Stomach smooth muscle (tissue), 2 donors: ENCODE results near the gene TMEM167B.

Experiments
- H3K27ac ChIP-seq: one replicate; pipeline ENCODE4 v1.7.0; 2013; ENCODE audit warnings: mild to moderate bottlenecking, low read length, inconsistent platforms
- H3K27me3 ChIP-seq, 2 donors: one replicate each; pipeline ENCODE4 v1.7.0; 2013; ENCODE audit warnings: low read length in 2 of 2; ENCODE audit not compliant: insufficient read depth in 2 of 2, control insufficient read depth in 1 of 2
- H3K36me3 ChIP-seq, 2 donors: one replicate each; pipeline ENCODE4 v1.7.0; 2013; ENCODE audit warnings: low read length in 2 of 2; ENCODE audit not compliant: control insufficient read depth in 2 of 2, insufficient read depth in 2 of 2
- H3K4me1 ChIP-seq: one replicate; pipeline ENCODE4 v1.7.0; 2013; ENCODE audit warnings: low read length; ENCODE audit not compliant: control insufficient read depth, insufficient read depth
- H3K4me3 ChIP-seq, 2 donors: one replicate each; pipeline ENCODE4 v1.7.0; 2013; ENCODE audit warnings: low read length in 2 of 2
- H3K9ac ChIP-seq, 2 donors: one replicate each; pipeline ENCODE4 v1.7.0; 2013; ENCODE audit warnings: low read length in 2 of 2, mild to moderate bottlenecking in 1 of 2
- H3K9me3 ChIP-seq, 2 donors: one replicate each; pipeline ENCODE4 v1.7.0; 2013; ENCODE audit warnings: low read length in 2 of 2; ENCODE audit not compliant: control insufficient read depth in 2 of 2
- donor health status: healthy.
- donor health status: Pancreatic carcinoma.

The TMEM167B gene

GRCh38 chr1:109059026-109059425 is 31.5 kb upstream of the TMEM167B start:
- Histone ChIP-seq H3K4me3 (no peak overlapping the region), H3K9me3 (no peaks in the 10 kb centered on the region), H3K9ac (no peak overlapping the region), H3K27ac (no peak overlapping the region), H3K36me3 (peaks cover 0 to 4% of the 10 kb centered on the region in 2 donors), H3K4me1 (no peaks in the 10 kb centered on the region), H3K27me3 (no peaks in the 10 kb centered on the region)

DNA sequence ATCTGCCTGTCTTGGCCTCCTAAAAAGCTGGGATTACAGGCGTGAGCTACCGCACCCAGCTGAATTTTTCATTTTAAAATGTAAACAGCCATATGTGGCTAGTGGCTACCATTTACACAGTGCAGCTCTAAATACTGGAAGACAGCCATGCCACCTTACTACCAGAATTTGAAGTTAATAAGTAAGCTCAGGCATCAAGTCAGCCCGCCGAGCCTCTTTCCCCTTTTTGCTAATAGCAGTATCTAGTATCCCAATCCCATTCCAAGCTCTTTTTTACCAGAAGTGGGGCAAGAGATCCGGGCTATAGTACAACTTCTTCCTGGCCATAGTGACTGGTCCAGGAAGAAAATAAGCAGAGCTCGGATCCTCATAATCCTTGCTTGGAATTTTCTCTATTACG is 29.9 kb upstream of the TMEM167B start:
- H3K9ac ChIP-seq = no peak overlapping the region
- H3K27me3 ChIP-seq = no peaks in the 10 kb centered on the region
- H3K9me3 ChIP-seq = no peaks in the 10 kb centered on the region
- no peak overlapping the region for H3K27ac ChIP-seq
- H3K4me3 ChIP-seq = no peak overlapping the region
- H3K4me1 ChIP-seq = no peaks in the 10 kb centered on the region
- peaks cover 4 to 10% of the 10 kb centered on the region in 2 donors for H3K36me3 ChIP-seq

- H3K4me3 ChIP-seq = no peak overlapping the region
- H3K9ac ChIP-seq = no peak overlapping the region
- H3K27me3 ChIP-seq = no peaks in the 10 kb centered on the region
- no peaks in the 10 kb centered on the region for H3K9me3 ChIP-seq
- H3K36me3 ChIP-seq = peaks cover 4 to 10% of the 10 kb centered on the region in 2 donors
- no peak overlapping the region for H3K27ac ChIP-seq
- no peaks in the 10 kb centered on the region for H3K4me1 ChIP-seq
These were observed 29.4 kb upstream of the TMEM167B start for GRCh38 chr1:109061183-109061582.

DNA sequence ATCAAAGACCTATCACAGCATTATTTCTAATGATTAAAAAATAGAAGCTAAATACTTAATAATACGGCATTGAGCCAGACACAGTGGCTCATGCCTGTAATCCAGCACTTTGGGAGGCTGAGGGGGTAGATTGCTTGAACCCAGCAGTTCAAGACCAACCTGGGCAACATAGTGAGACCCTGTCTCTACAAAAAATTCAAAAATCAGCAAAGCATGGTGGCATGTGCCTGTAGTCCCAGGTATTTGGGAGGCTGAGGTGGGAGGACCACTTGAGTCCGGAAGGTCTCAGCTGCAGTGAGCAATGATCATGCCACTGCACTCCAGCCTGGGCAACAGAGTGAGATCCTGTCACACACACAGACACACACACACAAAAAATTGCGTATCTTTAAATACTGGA is 25.4 kb upstream of the TMEM167B start:
- Histone ChIP-seq H3K4me1 (no peaks in the 10 kb centered on the region), H3K36me3 (peaks cover 9 to 19% of the 10 kb centered on the region in 2 donors), H3K27me3 (no peaks in the 10 kb centered on the region), H3K9ac (no peak overlapping the region), H3K27ac (no peak overlapping the region), H3K4me3 (no peak overlapping the region), H3K9me3 (no peaks in the 10 kb centered on the region)

- H3K27me3 ChIP-seq = no peaks in the 10 kb centered on the region
- no peak overlapping the region for H3K27ac ChIP-seq
- H3K4me3 ChIP-seq = no peak overlapping the region
- H3K9me3 ChIP-seq = no peaks in the 10 kb centered on the region
- no peak overlapping the region for H3K9ac ChIP-seq
- H3K36me3 ChIP-seq = peaks cover 9 to 19% of the 10 kb centered on the region in 2 donors
- H3K4me1 ChIP-seq = no peaks in the 10 kb centered on the region
These were observed 22.7 kb upstream of the TMEM167B start for GRCh38 chr1:109067883-109068282.

DNA sequence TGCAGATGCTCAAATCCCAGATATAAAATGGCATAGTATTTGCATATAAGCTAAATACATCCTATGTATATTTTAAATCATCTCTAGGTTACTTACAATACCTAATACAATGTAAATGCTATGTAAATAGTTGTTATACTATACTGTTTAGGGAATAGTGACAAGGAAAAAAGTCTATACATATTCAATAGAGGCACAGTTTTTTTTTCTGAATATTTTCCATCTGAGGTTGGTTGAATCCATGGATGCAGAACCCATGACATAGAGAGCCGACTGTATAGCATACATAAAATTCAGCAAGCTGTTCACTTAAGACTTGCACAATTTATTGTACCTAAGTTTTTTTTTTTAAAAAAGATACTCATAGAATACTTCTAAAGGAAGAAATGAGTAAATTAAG is 21.3 kb upstream of the TMEM167B start:
- Histone ChIP-seq H3K9ac (no peak overlapping the region), H3K4me3 (no peak overlapping the region), H3K36me3 (peaks cover 9 to 12% of the 10 kb centered on the region in 2 donors), H3K4me1 (no peaks in the 10 kb centered on the region), H3K27me3 (no peaks in the 10 kb centered on the region), H3K9me3 (no peaks in the 10 kb centered on the region), H3K27ac (no peak overlapping the region)

DNA sequence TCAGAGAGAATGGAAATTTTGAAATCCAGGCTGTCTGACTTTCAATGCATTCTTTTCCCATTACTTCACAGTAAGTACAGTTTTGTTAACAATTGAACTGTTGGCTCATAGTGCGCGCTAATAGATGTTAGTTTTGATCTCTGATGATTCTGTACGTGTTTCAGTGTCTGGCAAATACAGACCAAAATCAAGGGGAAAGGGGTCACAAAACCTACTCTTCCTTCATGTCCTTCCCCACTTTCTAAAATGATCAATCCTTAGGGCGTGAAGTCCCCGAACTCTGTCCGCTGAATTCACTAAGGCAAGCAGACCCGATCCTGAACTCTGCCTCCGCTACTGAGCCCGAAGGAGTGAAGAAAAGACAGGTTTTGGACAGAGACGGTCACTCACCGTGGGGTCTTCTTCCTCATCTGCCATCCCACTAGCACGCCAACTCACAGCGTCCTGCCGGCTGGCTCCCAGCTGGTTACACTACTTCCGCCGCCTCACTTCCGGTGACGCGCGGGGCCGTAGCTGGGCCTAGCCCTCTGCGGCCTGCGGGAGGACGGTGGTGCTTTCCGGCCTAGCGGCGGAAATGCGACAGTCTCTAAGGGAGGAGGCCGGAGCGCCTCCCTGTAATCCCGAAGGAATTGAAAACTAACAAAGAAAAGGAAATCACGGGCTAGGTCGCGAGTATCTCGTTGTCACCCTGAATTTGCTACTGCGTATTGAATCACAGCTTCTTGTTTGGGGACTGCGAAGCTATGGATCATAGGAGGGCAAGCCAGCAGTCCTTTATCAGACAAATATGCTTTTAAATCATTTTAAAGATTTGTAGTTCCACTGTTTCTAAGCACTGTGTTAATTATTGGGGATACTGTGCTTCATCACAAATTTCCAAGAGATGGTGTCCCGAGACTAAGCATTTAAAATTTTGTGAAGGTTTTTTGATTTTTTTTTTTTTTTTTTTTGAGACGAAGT is 14.8 kb upstream of the TMEM167B start, which contains the start of gene TAF13:
Gene TAF13, minus strand, starts transcription at position 473 of the 960 bp plus-strand sequence. Its CDS starts 56 bp downstream, at position 417.
- Histone ChIP-seq H3K27ac (peak within 1 kb of the TSS; percentile 97), H3K27me3 (no peaks in the 10 kb centered on the region), H3K36me3 (no peaks in the 10 kb centered on the region), H3K4me3 (peak within 1 kb of the TSS; percentile 91 to 100), H3K9me3 (no peaks in the 10 kb centered on the region), H3K4me1 (peaks cover 2% of the 10 kb centered on the region), H3K9ac (peak within 1 kb of the TSS; percentile 92 to 99)

- H3K4me3 ChIP-seq = no peak overlapping the region
- peaks cover 2% of the 10 kb centered on the region for H3K4me1 ChIP-seq
- no peak overlapping the region for H3K27ac ChIP-seq
- no peak overlapping the region for H3K9ac ChIP-seq
- no peaks in the 10 kb centered on the region for H3K36me3 ChIP-seq
- H3K27me3 ChIP-seq = no peaks in the 10 kb centered on the region
- H3K9me3 ChIP-seq = no peaks in the 10 kb centered on the region
These were observed 12.2 kb upstream of the TMEM167B start for GRCh38 chr1:109078317-109078716.

DNA sequence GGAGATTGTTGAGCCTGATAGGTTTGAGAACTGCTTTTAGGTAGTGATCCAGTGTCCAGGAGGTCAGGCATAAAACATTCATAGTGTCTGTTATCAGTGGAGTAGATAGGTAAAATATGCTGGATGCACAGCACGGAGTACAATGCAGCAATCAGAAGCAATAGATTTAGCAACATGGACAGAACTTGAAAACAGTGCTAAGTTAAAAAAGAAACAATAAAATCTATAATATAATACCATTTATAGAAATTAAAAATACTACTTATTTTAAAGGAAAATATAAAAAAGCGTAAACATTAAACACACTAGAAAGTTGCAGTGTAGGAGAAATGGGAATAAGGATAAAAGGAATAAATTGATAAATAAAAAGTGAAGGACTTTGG is 11.3 kb upstream of the TMEM167B start:
- no peaks in the 10 kb centered on the region for H3K36me3 ChIP-seq
- no peaks in the 10 kb centered on the region for H3K9me3 ChIP-seq
- no peak overlapping the region for H3K4me3 ChIP-seq
- no peak overlapping the region for H3K9ac ChIP-seq
- H3K27me3 ChIP-seq = no peaks in the 10 kb centered on the region
- H3K4me1 ChIP-seq = peaks cover 2% of the 10 kb centered on the region
- no peak overlapping the region for H3K27ac ChIP-seq

DNA sequence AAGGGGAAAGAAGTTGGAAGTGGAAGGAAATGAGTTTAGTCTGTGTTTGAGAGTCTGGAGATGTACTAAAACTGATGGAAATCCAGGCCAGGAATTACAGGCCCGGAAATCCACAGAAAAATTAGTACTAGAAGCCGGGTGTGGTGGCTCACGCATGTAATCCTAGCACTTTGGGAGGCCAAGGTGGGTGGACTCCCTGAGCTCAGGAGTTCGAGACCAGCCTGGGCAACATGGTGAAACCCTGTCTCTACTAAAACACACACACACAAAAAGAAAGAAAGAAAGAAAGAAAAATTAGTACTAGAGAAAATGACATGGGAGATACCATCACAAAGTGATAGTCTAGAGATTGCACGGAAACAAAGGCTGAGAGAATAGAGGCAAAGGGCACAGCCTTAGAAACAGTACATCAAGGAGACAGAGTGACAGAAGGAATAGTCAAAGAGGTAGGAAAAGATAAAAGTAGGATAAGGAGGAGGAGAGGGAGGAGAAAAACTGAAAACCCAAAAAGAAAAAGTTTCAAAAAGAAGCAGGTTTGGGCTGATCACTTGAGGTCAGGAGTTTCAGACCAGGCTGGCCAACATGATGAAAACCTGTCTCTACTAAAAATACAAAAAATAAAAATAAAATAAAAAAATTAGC is 10.0 kb upstream of the TMEM167B start:
- Histone ChIP-seq H3K9ac (no peak overlapping the region), H3K27ac (no peak overlapping the region), H3K36me3 (no peaks in the 10 kb centered on the region), H3K9me3 (no peaks in the 10 kb centered on the region), H3K27me3 (no peaks in the 10 kb centered on the region), H3K4me1 (peaks cover 2% of the 10 kb centered on the region), H3K4me3 (no peak overlapping the region)

DNA sequence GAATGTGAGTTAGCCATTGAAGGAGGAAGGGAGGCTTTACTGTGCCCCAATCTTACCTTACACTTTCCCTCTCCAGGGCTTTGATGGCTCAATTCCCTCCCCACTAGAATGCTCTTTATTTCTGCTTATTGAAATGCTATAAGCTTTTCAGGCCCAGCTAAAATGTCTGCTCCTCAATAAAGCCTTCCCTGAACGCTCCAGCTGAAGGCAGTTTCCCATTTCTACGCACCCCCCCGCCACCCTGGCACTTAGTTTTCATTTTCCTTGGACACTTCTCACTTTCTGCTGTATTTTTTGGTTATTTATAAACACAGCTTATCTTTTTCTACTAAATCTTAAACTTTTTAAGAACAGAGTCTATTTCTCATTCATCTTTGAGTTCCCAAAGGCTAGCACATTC is 7.1 kb upstream of the TMEM167B start:
- Histone ChIP-seq H3K9ac (no peak overlapping the region), H3K4me1 (no peaks in the 10 kb centered on the region), H3K27me3 (no peaks in the 10 kb centered on the region), H3K9me3 (no peaks in the 10 kb centered on the region), H3K4me3 (no peak overlapping the region), H3K27ac (no peak overlapping the region), H3K36me3 (no peaks in the 10 kb centered on the region)
